M059J (cell line): ENCODE data around the gene ANKRD9. TPM values are rescaled to one million over a fixed set of nuclear protein-coding genes. Genes with fewer than 3 reads are reported as not detected.
"Not testable (repeated sequence)": the region's sequence is repeated elsewhere in the genome, so short reads cannot be mapped to it uniquely, and the experiment has no call there.

Source experiments
- DNase-seq: peaks from one replicate; pipeline ENCODE4 v3.0.0-alpha.2; 2012; ENCODE audit warnings: low read depth
- total RNA-seq: library from RNA; depleted of rRNA; stranded (reverse); fragments of >200 nt; shearing (Covaris generic); gene quantifications from 2 replicates; pipeline ENCODE4 v1.2.3, GENCODE V29; 2014; rRNA removed

ANKRD9 gene
- total RNA-seq: 14.0 and 20.9 TPM in 2 replicates

DNA sequence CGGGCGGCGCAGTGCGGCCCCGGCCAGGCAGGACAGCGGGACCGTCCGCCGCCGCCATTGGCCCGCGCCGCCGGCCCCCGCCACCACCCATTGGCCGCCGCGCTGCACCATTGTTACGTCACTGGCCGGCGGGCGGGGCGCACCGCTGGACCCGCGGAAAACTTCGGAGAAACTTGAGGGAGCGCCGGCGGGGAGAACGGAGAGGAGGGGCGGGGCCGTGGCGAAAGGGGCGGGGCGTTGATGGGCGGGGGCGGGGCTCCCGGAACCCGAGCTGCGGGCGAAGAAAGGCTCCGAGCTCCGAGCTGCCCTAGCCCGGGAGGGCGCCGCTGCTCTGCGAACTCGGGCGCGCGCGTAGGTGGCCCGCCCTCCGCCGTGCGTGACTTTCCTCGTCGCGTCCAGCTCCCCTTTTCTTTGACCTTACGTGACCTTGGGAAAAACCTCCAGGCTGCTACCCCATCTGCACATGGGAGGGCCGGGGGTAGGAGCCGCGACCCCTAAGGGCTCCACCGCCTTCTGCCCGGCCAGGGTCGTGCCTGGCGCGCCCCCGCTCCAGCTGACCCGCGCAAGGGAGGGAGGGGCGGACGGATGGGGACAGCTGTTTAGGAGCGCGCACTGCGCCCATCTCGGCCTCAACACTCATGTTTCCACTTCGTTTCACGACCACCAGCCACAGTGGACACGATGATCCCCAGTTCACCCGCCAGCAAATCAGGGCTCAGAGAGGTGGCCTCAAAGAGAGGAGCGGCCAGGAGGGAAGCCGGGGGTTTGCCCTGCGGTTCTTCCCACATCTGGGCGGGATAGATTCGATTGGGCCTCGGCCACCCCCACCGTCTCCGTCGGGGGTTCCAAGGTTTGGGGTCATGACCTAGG lies at the start of gene ANKRD9:
TSS of gene ANKRD9 (minus strand) at position 31 of the 870 bp plus-strand sequence. CDS start 1,887 bp downstream, outside the sequence.
- peak; percentile 85 for DNase-seq

GRCh38 chr14:102558556-102558955 lies 49.0 kb upstream of the ANKRD9 start:
- no peak for DNase-seq

DNA sequence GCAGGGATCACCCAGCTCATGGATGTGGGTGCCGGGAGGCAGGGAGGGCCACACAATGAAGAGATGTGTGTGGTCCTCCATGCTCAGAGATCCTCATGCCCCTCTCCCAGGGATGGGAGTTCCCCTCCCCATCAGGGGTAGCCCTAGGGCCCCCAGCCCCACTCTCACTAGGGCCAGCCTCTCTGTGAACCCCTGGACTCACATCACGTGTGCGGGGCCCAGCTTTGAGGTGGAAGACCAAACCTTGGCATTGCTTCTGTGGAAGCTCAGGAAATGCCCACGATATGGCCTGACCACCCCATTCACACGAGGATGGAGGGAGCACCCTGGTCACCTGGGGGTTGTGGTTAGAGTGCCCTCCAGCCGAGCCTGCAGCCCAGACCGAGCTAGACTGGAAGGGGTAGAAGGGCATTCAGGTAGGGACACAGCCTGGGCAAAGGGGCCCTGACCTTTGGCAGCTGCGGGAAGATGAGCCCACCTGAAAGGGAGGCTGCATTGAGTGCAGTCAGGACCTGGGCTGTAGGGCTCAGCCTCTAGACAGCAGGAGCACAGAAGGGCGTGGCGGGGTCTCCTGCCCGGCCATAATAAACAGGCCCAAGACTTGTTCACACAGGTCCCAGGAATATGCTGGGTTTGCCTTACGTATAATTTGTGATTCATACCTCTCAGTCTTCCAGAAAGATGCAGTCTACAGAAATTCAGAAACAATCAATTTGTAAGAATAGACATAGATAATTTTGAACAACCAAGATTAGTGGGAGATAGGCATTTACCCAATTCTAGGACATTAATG lies 48.1 kb upstream of the ANKRD9 start:
- no peak for DNase-seq

DNA sequence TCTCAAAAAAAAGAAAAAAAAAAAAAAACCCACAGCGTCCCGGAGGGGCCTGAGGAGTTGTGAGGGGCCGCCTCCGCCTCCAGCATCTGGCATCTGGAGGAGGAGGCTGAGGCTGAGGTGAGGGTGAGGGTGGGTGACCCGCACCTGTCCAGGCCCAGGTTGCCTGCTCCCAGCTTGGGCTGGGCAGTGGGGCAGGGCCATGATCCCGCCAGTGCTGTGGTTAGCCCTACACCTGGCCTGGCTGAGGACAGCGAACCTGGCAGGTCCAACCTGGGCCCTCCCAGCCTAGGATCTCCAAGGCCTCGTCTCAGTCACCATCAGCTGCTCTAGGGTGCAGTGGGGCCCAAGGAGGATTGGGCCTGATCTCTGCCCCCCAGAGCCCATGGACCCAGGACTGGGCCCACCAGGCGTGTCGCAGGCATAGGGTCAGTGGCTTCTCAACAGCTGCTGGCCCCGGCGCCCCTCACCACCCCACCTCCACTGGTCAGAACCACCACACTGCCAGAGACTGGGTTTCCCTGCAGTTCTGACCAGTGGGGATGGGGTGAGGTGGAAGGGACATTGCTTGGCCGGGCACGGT lies 46.6 kb upstream of the ANKRD9 start:
- no peak for DNase-seq

DNA sequence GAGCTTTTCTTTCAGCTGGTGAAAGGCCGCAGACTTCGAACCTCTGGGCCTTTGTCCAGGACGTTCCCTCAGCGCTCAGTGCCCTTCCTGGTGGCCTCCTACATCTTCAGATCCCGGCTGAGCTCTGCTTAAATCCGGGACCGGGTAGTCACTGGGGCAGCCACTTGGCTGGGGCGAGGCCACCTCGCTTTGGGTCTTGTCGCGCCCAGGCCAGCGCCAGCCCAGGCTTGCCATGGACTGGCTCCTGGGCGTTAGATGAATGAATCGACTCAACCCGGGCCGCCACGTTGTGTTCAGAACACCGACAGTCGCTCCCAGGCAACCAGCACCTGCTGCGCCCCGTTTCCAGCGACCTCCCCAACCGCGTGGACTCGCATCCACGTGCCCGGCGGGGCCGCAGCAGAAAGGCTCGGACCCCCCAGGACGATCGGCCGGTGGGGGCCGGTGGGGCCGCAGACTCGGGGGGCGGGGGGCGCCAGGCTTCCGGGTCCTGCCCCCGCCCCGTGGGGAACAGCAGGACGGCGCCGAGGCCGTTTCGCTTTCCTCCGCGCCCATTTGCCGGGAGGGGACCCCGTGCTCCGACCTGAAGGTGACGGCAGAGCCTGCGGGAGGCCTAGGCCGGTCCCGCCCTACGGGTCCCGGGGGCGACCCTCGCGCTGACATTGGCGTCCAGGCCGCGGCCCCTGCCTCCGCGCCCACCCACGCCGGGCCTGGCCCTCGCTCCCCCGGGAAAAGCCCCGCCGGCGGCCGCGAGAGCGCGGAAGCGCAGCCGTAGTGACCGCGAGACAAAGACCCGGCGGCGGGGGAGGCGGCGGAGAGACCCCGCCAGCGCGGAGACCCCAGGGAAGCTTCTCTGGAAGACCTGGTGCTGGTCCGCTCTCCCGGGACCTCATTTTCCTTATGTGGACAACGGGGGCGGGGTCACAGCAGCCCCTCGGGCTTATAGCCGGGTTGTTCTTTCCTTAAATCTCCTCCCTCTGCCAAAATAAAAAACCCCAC lies 45.5 kb upstream of the ANKRD9 start:
- no peak for DNase-seq

- peak; percentile 37 for DNase-seq
Measured at GRCh38 chr14:102551995-102552705, 42.6 kb upstream of the ANKRD9 start.

DNA sequence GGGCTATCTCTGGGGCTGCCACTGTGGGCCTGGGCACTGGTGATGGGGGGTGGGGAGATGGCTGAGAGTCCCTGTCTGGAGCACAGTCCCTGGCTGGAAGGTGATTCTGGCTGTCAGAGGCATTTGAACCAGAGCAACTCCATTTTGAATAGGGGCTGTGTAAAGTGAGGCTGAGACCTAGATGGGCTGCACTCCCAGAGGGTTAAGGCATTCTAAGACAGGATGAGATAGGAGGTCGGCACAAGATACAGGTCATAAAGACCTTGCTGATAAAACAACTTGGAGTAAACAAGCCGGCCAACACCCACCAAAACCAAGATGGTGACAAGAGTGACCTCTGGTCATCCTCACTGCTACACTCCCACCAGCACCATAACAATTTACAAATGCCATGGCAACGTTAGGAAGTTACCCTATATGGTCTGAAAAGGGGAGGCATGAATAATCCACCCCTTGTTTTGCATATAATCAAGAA lies 41.4 kb upstream of the ANKRD9 start:
- not testable (repeated sequence) for DNase-seq

DNA sequence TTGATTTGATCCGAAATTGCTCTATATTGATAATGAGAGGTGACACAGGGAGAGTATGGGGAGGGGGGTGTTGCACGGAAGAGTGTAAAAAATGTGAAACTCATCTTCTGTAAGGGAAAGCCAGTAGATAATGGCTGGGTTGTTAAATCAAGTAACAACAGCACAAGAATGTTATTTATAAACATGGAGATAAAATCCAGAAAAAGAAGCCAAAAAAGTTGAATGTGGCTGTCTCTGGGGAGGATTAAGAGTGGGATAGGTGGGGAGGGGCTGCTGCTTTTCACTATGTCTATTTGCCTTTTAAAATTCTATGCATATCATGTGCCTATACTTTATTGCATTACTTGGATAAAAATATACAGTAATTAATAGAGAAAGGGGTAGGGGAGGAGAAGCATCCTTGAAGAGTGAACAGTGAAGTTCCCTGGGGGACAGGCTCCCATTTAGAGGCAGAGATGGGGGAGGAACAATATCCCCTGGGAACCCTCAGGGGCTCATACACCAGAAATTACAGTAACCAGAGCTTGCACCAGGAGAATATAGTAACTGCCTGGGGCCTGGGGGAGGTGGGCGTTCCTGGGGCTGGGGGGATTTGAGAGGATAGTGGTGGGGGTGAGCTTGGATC lies 39.2 kb upstream of the ANKRD9 start:
- DNase-seq: no peak

GRCh38 chr14:102545461-102546265 lies 36.1 kb upstream of the ANKRD9 start:
- no peak for DNase-seq

DNA sequence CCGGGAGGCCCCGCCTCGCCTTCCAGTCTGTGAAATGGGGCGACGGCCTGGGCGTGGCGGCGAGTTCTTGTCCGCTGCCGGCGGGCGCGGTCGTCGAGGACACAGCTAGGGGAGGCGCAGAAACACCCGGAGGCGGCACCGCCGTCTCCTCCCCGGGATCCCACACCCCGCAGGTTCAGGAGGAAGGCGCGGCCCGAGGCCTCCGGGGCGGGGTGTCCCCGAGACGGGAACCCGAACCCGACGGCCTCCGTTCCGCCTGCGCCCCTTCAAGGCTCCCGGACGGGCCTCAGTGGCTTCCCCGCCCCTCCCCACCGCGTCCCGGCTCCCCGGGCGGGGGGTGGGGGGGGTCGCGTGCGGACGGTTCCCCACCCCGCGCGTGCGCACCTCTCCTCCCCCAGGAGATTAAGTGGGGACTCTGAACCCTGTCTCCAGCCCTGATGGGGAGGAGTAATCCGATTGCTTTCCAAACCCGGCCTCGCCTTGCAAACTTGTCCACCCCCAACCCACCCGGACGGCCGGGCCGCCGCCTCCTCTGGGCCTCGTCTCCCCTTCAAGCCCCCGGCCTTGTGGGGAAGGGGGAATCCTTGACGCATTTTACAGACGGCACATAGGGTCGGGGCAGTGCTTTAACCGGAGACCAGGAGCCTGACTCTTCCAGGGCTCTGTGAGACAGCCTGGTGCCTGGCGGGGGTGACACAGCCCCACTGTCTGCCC lies 35.3 kb upstream of the ANKRD9 start:
- DNase-seq: no peak

DNA sequence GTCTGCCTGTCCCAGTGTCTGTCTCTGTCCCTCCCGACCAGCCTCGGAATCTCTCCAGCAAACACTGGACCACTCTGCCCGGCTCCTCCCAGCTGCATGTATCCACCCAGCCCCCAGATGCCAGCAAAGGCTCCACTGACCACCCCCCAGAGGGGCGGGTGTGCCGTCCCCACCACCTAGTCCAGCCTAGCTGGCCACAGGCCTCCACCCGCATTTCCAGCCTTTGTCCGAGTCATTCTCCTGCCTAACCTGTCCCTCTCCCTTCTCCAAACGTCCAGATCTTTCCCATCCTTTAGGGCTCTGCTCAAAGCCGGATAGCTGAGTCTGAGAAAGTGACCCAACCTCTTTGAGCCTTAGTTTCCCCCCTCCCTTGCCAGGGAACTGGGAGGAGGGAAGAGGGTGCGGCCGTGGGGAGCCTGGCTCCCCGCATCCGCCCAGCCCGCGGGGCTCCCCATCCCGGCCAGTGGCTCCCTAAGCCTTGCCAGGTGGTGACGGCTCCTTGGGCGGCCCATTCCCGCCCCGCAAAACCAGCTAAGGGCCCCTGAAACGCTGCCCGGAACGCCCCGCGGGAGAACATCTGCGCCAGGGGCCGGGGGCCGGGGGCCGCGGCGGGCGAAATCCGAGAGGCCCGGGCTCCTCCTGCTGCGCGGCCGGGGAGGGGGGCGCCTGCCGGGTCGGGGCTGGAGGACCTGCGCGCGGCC lies 34.6 kb upstream of the ANKRD9 start:
- DNase-seq: no peak

DNA sequence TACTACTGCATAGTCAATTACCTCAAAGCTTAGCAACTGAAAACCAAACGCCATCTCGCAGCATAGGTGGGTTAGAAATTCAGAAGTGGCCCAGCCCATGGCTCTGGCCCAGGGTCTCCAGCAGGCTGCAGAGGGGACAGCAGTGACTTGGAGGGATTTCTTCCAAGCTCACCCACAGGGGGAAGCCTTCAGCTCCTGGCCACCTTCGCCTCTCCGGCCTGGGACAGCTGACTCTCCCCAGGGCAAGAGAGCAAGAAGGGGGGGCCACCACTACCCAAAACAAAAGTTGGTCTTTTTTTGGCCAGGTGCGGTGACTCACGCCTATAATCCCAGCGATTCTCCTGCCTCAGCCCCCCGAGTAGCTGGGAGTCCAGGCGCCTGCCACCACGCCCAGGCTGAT lies 32.2 kb upstream of the ANKRD9 start:
- no peak for DNase-seq

GRCh38 chr14:102541029-102541491 lies 31.5 kb upstream of the ANKRD9 start:
- not testable (repeated sequence) for DNase-seq

- no peak for DNase-seq
Measured at GRCh38 chr14:102540315-102541028, 30.9 kb upstream of the ANKRD9 start.

- DNase-seq: no peak
Measured at GRCh38 chr14:102539544-102540314, 30.2 kb upstream of the ANKRD9 start.
